BLaER1 treated with 17β-estradiol and CSF1 and Interleukin-3, amounts not matched to agents 10 nM and 100 nM (cell line): ENCODE measurements around the gene RACGAP1.

Experiments used
- H3K27ac ChIP-seq, 11 experiments: shearing (Covaris generic); formaldehyde crosslinking; 2 replicates each; pipeline ENCODE4 v1.8.1; 2022
- H3K27me3 ChIP-seq, 11 experiments: shearing (Covaris generic); formaldehyde crosslinking; 2 replicates each; pipeline ENCODE4 v1.8.1; 2022
- H3K36me3 ChIP-seq, 11 experiments: shearing (Covaris generic); formaldehyde crosslinking; 2 replicates each; pipeline ENCODE4 v1.8.1; 2022
- H3K4me1 ChIP-seq, 10 experiments: shearing (Covaris generic); formaldehyde crosslinking; 2 replicates each; pipeline ENCODE4 v1.8.1; 2022
- H3K4me2 ChIP-seq, 11 experiments: shearing (Covaris generic); formaldehyde crosslinking; 2 replicates each; pipeline ENCODE4 v1.8.1; 2022
- H3K4me3 ChIP-seq, 10 experiments: shearing (Covaris generic); formaldehyde crosslinking; 2 replicates each; pipeline ENCODE4 v1.8.1; 2022
- H3K9ac ChIP-seq, 11 experiments: shearing (Covaris generic); formaldehyde crosslinking; 2 replicates each; pipeline ENCODE4 v1.8.1; 2022
- H3K9me3 ChIP-seq, 11 experiments: shearing (Covaris generic); formaldehyde crosslinking; replicated peaks in 1 of 11; 2 replicates each; pipeline ENCODE4 v1.8.1; 2022
- H4K20me1 ChIP-seq, 11 experiments: shearing (Covaris generic); formaldehyde crosslinking; 2 replicates each; pipeline ENCODE4 v1.8.1; 2022
- Cebpa-rat ChIP-seq, 11 experiments: shearing (Covaris generic); IDR thresholded peaks; 2 replicates each; pipeline ENCODE4 v1.8.1; 2022

Gene RACGAP1

DNA sequence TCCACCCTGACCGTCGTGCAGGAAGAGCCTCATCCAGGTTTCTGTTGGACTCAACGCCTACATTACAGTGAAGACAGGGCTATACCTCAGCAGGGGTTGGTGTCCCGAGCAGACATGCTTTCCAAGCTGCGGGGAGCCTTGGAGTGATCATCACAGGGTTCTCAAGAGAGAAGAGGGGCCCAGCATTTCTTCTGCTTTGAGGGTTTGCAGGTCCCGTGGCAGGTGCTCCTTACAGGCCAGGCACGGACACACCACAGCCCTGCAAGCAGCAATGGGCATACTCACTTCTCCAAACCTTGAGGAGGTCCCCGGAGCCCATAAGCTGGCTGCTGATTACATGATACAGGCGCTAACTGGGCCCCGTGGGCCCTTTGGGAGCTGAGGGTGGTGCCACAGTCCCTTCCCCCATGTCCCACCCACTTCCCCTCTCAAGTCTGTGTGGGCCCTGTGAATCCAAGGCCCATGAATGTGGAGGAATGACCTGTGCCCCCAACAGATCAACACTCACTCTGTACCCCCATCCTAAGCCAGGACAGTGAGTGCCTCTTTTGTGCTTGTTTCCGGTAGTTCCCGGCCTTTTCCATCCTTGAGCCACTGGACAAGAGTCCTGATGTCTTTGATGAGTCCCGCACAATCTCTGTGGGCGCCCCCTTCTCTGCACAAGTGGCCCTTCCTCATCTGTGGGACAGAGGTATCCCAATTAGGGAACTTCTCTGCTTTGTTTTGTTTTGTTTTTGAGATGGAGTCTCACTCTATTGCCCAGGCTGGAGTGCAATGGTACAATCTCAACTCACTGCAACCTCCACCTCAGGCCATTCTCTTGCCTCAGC, 73.7 kb downstream of the RACGAP1 start:
- H4K20me1 ChIP-seq, result peaks cover 0 to 30% (median 0%) of the 10 kb centered on the region in 11 experiments; a peak in 7 of 22 replicates
- no peak for TF ChIP-seq Cebpa-rat (IDR thresholded peaks at IDR 0.05)
- 0 out of 22 replicates have a peak overlapping the region, but pooled peaks of 2 of the 11 experiments have one; percentile 4 to 25 for H3K9ac ChIP-seq
- no peak overlapping the region for H3K4me3 ChIP-seq
- H3K27me3 ChIP-seq, result peaks cover 35 to 43% (median 39%) of the 10 kb centered on the region in 11 experiments
- H3K36me3 ChIP-seq, result no peaks in the 10 kb centered on the region
- H3K27ac ChIP-seq, result no peak overlapping the region
- H3K4me2 ChIP-seq, result peak overlapping the region; percentile 41 to 87 (median 66)
- H3K4me1 ChIP-seq, result peaks cover 46 to 67% (median 58%) of the 10 kb centered on the region in 10 experiments
- no peaks in the 10 kb centered on the region for H3K9me3 ChIP-seq

DNA sequence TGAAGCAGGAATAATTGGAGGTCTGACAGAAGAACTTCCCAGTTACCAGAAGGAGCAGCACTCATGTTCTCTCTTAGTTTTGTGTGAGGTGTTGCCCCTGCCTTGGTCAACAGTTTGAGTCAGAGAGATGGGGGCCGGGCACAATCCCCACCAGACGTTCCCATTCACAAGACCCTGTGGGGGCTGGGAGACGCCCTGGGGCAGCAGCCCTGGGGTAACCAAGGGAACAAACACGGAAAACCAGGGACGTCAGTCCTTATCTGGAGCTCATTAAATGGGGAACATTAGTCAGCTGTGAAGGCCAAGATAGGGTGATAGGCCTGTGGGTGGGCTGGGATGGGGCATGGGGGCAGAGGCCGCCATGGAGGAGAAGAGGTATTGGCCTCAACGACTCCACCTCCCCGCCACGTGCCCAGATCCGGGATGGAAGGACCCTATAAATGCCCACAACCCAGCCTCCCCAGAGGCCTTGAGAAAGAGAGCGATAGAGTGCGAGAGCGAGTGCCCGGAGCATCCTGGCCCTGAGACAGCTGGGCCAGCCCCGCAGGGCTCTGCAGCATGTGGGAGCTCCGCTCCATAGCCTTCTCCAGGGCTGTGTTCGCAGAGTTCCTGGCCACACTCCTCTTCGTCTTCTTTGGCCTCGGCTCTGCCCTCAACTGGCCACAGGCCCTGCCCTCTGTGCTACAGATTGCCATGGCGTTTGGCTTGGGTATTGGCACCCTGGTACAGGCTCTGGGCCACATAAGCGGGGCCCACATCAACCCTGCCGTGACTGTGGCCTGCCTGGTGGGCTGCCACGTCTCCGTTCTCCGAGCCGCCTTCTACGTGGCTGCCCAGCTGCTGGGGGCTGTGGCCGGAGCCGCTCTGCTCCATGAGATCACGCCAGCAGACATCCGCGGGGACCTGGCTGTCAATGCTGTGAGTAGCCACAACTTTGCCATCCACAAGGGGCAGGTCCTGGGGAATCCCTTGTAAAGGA, 74.7 kb downstream of the RACGAP1 start, which contains the start of gene AQP2:
AQP2 (plus strand) TSS at position 465 of the 979 bp plus-strand sequence; CDS start at position 559, 94 bp downstream.
- Histone ChIP-seq H3K9ac (peak within 1 kb of the TSS in 2 of 11 experiments; percentile 4 to 25; a peak in 1 of 22 replicates), H3K4me2 (peak within 1 kb of the TSS; percentile 41 to 87 (median 66)), H4K20me1 (peaks cover 0 to 19% (median 0%) of the 10 kb centered on the region in 11 experiments; a peak in 7 of 22 replicates), H3K4me1 (peaks cover 35 to 57% (median 47%) of the 10 kb centered on the region in 10 experiments), H3K27me3 (peaks cover 24 to 33% (median 28%) of the 10 kb centered on the region in 11 experiments), H3K27ac (no peak within 1 kb of the TSS), H3K9me3 (no peaks in the 10 kb centered on the region), H3K4me3 (no peak within 1 kb of the TSS), H3K36me3 (no peaks in the 10 kb centered on the region)
- no peak for TF ChIP-seq Cebpa-rat (IDR thresholded peaks at IDR 0.05)

DNA sequence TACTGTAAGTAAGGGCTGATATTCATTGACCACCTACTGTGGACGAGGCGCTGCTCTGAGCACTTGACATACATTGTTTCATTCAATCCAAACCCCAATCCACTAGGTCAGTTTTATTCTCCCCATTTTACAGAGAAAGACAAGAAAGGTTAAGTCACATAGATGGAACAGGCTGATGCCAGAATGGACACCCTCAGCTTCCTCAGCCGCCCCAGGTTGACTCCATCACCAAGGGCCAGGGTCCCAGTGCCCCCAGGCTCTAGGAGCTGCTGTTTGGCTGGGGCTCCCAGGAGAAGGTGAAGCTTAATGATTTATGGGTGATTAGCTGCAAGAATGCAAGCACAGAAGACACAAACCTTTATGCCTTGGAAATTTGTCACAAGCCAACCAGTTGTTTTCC, 75.4 kb downstream of the RACGAP1 start:
- peaks cover 37 to 58% (median 47%) of the 10 kb centered on the region in 10 experiments for H3K4me1 ChIP-seq

GRCh38 chr12:49948866-49949845, 76.1 kb downstream of the RACGAP1 start:
- Histone ChIP-seq H3K4me1 (peaks cover 38 to 57% (median 46%) of the 10 kb centered on the region in 10 experiments), H3K9me3 (no peaks in the 10 kb centered on the region), H3K4me2 (peak overlapping the region in 3 of 11 experiments; percentile 30 to 57 (median 55); a peak in 5 of 22 replicates), H3K27ac (no peak overlapping the region), H3K36me3 (no peaks in the 10 kb centered on the region), H3K9ac (no peak overlapping the region; a peak in 1 of 22 replicates), H4K20me1 (peaks cover 0 to 10% (median 0%) of the 10 kb centered on the region in 11 experiments; a peak in 3 of 22 replicates), H3K4me3 (no peak overlapping the region), H3K27me3 (peaks cover 10 to 23% (median 16%) of the 10 kb centered on the region in 11 experiments)
- TF ChIP-seq Cebpa-rat (IDR thresholded peaks at IDR 0.05), result no peak

More for the DNA sequence above, 75.4 kb downstream of the RACGAP1 start:
- H3K4me2 ChIP-seq, result no peak overlapping the region
- no peak overlapping the region for H3K9ac ChIP-seq
- no peaks in the 10 kb centered on the region for H3K9me3 ChIP-seq
- peaks cover 0 to 12% (median 0%) of the 10 kb centered on the region in 11 experiments; a peak in 3 of 22 replicates for H4K20me1 ChIP-seq
- H3K36me3 ChIP-seq, result no peaks in the 10 kb centered on the region
- no peak overlapping the region for H3K27ac ChIP-seq
- no peak overlapping the region for H3K4me3 ChIP-seq
- H3K27me3 ChIP-seq, result peaks cover 17 to 26% (median 23%) of the 10 kb centered on the region in 11 experiments
- TF ChIP-seq Cebpa-rat (IDR thresholded peaks at IDR 0.05), result no peak

GRCh38 chr12:49947593-49948226, 77.6 kb downstream of the RACGAP1 start:
- H3K4me1 ChIP-seq, result peaks cover 39 to 59% (median 47%) of the 10 kb centered on the region in 10 experiments
- no peaks in the 10 kb centered on the region for H3K9me3 ChIP-seq
- no peak for TF ChIP-seq Cebpa-rat (IDR thresholded peaks at IDR 0.05)
- no peak overlapping the region for H3K27ac ChIP-seq
- peaks cover 0 to 9% (median 2%) of the 10 kb centered on the region in 11 experiments; a peak in 5 of 22 replicates for H3K27me3 ChIP-seq
- no peak overlapping the region for H3K4me2 ChIP-seq
- no peaks in the 10 kb centered on the region; a peak in 2 of 22 replicates for H4K20me1 ChIP-seq
- no peak overlapping the region for H3K9ac ChIP-seq
- no peak overlapping the region for H3K4me3 ChIP-seq
- no peaks in the 10 kb centered on the region for H3K36me3 ChIP-seq

GRCh38 chr12:49946497-49946896, 78.8 kb downstream of the RACGAP1 start:
- no peak overlapping the region for H3K4me2 ChIP-seq
- H3K36me3 ChIP-seq, result no peaks in the 10 kb centered on the region
- no peaks in the 10 kb centered on the region; a peak in 2 of 22 replicates for H4K20me1 ChIP-seq
- no peak overlapping the region for H3K27ac ChIP-seq
- peaks cover 0 to 5% (median 0%) of the 10 kb centered on the region in 11 experiments; a peak in 3 of 22 replicates for H3K27me3 ChIP-seq
- no peaks in the 10 kb centered on the region for H3K9me3 ChIP-seq
- no peak overlapping the region for H3K9ac ChIP-seq
- no peak for TF ChIP-seq Cebpa-rat (IDR thresholded peaks at IDR 0.05)
- H3K4me1 ChIP-seq, result peaks cover 41 to 58% (median 47%) of the 10 kb centered on the region in 10 experiments
- no peak overlapping the region for H3K4me3 ChIP-seq

- Histone ChIP-seq H3K4me3 (no peak overlapping the region), H3K4me1 (peaks cover 37 to 54% (median 43%) of the 10 kb centered on the region in 10 experiments), H3K36me3 (no peaks in the 10 kb centered on the region), H3K27me3 (peaks cover 0 to 5% (median 0%) of the 10 kb centered on the region in 11 experiments; a peak in 3 of 22 replicates), H3K27ac (no peak overlapping the region), H3K9me3 (no peaks in the 10 kb centered on the region), H3K4me2 (peak overlapping the region in 3 of 11 experiments; percentile 73 to 84 (median 83); a peak in 5 of 22 replicates), H4K20me1 (no peaks in the 10 kb centered on the region; a peak in 2 of 22 replicates), H3K9ac (peak overlapping the region in 1 of 11 experiments; percentile 62; a peak in 1 of 22 replicates)
- no peak for TF ChIP-seq Cebpa-rat (IDR thresholded peaks at IDR 0.05)
Observed at GRCh38 chr12:49946086-49946485, 79.2 kb downstream of the RACGAP1 start.
